GM13977 (cell line): ENCODE data around the gene PARVG.

Source experiments
- DNase-seq: peaks from one replicate; pipeline ENCODE4 v3.0.0; 2012; ENCODE audit warnings: low spot score
- in situ Hi-C: fragments of 300-500 bp; cut with MboI; formaldehyde crosslinking; loops from one replicate; pipeline ENCODE4 v1.12.0; 2022; ENCODE audit warnings: low sequenced_read_pairs, low pct_unique_long_range_greater_than_20kb, mixed read lengths, inconsistent platforms; ENCODE audit not compliant: unreplicated experiment
- TF ChIP-seq, protein P1 (sequence below): IDR thresholded peaks from 2 replicates; pipeline ENCODE4 v1.5.1; 2012; ENCODE audit warnings: mild to moderate bottlenecking, control low read depth; ENCODE audit not compliant: insufficient read depth; ENCODE audit errors: extremely low read depth, missing control alignments

The PARVG gene

DNA sequence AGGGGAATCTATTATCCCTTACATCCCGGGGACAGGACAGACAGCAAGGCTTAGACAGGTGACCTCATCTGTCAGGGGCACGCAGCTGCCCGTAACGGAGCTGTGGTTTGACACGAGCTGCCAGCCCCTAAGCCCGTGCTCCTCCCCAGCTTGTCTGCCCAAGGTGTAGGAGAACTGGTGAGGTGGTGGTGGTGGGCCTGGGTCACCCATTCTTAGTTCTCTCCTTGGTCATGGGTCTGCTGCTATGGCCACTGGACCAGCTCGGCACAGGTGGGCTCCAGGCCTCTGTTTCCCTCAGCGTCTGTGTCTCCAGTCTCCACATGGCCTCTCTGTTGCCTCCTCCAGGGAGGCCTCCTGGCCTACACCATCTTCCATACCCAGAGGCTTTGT lies 5.4 kb downstream of the PARVG start:
- in situ Hi-C loops, result no loop called here
- TF ChIP-seq, protein P1, sequence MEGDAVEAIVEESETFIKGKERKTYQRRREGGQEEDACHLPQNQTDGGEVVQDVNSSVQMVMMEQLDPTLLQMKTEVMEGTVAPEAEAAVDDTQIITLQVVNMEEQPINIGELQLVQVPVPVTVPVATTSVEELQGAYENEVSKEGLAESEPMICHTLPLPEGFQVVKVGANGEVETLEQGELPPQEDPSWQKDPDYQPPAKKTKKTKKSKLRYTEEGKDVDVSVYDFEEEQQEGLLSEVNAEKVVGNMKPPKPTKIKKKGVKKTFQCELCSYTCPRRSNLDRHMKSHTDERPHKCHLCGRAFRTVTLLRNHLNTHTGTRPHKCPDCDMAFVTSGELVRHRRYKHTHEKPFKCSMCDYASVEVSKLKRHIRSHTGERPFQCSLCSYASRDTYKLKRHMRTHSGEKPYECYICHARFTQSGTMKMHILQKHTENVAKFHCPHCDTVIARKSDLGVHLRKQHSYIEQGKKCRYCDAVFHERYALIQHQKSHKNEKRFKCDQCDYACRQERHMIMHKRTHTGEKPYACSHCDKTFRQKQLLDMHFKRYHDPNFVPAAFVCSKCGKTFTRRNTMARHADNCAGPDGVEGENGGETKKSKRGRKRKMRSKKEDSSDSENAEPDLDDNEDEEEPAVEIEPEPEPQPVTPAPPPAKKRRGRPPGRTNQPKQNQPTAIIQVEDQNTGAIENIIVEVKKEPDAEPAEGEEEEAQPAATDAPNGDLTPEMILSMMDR, result no peak

DNA sequence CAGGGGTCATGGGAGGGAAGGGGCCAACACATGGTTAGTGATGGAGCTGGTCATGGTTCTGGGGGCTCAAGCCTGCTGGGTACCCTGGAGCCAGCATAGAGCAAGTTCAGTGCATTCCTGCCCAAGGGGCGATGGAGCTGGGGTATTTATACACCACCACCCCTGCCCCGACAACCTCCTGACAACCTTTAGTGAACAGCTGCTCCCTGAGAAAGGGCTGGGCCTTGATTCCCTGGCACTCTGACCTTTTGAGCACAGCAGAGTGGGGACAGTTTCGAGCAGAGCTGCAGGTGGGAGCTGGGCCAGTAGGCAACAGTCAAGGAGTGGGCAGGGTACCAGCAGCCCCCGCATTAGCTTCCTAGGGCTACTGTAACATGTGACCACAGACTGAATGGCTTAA lies 6.0 kb downstream of the PARVG start:
- no peak for DNase-seq
- TF ChIP-seq, protein P1, result no peak
- in situ Hi-C loops, result no loop called here

More for the DNA sequence above, 5.4 kb downstream of the PARVG start:
- DNase-seq, result no peak

DNA sequence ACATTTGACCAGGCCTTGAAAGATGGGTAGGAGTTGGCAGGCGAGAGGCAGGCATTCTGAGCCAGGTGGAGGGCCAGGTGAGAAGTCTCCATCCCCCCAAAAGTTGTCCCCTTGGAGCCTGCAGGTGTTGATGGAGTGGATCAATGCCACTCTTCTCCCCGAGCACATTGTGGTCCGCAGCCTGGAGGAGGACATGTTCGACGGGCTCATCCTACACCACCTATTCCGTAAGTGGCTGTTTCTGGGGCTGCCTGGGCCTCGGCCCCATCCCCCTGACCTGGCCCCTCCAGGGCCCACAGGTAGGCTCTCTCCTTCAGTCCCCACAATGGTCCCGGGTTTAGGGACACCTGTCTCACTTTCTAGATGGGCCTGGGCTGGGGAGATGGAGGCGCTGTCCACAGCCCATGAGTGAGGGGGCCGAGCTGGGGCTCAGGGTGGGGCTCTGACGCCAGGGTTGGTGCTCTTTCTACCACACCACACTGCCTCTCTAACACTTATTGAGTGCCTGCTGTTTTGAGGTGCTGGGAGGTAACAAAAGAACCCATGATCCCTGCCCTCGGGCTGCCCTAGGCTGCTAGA lies 7.0 kb downstream of the PARVG start:
- in situ Hi-C loops, result no loop called here
- TF ChIP-seq, protein P1, result no peak
- DNase-seq, result no peak

DNA sequence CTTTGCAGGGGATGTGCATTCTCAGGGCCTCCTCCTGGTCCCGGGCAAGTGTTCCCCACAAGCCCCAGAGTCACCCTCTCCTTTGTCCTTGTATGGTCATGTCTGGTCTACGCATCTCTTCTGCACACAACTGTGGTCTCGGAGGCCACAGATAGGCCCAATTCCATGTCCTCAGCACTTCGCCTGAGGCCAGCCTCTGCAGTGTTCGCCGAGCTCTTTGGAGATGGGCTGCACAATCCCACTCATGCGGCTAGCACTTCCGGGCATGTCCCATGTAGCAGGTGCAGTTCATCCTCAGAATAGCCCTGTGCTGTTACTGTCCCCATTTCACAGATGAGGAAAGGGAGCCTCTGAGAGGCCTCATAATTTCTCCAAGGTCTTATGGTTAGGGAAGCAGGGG lies 7.6 kb downstream of the PARVG start:
- in situ Hi-C loops, result no loop called here
- TF ChIP-seq, protein P1, result no peak
- no peak for DNase-seq

DNA sequence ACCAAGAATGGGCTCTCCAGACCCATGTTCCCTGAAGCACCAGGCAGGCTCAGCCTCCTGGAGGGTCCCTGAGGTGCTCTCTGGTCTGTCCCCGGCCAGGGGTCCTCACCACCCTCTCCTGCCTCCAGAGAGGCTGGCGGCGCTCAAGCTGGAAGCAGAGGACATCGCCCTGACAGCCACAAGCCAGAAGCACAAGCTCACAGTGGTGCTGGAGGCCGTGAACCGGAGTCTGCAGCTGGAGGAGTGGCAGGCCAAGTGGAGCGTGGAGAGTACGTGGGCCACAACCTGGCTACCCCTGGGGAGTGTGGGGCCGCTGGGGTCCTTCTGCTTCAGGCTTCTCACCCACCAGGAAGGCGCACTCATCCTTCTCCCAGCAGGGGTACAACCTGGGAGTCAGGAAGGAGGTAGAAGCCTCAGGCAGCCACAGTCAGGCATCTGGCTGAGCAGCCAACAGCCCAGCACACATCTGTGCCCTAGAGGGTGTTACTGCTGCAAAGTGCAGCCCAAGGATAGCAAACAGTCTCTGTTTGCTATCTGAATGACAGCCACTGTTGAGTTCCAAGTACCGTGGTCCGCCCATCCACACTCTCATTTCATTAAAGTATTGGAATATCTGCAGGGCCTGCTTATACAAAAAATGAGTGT lies 8.4 kb downstream of the PARVG start:
- in situ Hi-C loops, result no loop called here
- TF ChIP-seq, protein P1, result no peak
- DNase-seq, result no peak

DNA sequence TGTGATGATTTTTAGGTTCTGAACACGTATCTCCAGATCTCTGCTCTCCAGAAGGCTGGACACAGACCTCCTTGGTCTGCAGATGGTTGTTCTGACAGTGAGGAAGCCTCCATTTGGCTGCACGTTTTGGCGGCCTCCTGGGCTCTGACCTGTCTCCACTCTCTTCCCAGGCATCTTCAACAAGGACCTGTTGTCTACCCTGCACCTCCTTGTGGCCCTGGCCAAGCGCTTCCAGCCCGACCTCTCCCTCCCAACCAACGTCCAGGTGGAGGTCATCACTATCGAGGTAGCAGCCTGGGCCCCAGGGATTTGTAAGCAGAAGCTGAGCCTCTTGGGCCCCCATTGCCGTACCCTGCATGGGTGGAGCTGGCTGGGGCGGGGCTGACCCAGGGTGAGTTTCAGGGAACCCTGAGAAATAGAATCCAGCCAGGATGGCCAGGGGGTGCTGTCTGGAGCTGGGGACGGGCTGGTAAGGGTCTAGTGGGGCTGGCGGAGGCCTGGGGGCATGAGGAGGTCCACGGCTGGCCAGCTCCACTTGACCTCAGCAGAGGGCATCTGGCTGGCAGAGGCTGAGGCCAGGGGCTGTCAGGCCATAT lies 9.8 kb downstream of the PARVG start:
- TF ChIP-seq, protein P1, result no peak
- no peak for DNase-seq
- in situ Hi-C loops, result no loop called here
